Endothelial cell of umbilical vein (primary cell): ENCODE data around the gene PCDHGA1. TPM values are rescaled to one million over a fixed set of nuclear protein-coding genes. Genes with fewer than 3 reads are reported as not detected.

Experiments
- BruUV-seq: library from RNA; stranded (reverse); fragments of 400-500 nt; replicated peaks from 2 replicates; lab custom pipeline; 2021; lab: Mats Ljungman, UMichigan
- CTCF ChIA-PET: fragments of 300-600, 350-600 bp; sonication (Branson Sonifier 250); formaldehyde crosslinking; loops from one replicate; lab custom pipeline; 2021; ENCODE audit warnings: antibody characterized with exemption, inconsistent platforms; lab: Charles Lee
- POLR2A ChIA-PET: fragments of 300-600, 350-600 bp; sonication (Branson Sonifier 250); formaldehyde crosslinking; loops from one replicate; lab custom pipeline; 2021; ENCODE audit warnings: antibody characterized with exemption, inconsistent platforms; lab: Charles Lee
- DNase-seq: peaks from one replicate; pipeline ENCODE4 v3.0.0-alpha.2; 2011; ENCODE audit warnings: low read depth, low spot score
- FAIRE-seq: peaks from 2 replicates; lab custom pipeline; 2011; peaks lifted over from hg19 to GRCh38; lab: Jason Lieb, UNC
- H2AFZ ChIP-seq: 2 replicates; pipeline ENCODE4 v1.6.0; 2012; ENCODE audit warnings: low read depth, low read length, control low read depth, inconsistent platforms
- H3K27ac ChIP-seq: 2 replicates; pipeline ENCODE4 v1.5.1; 2011; ENCODE audit warnings: low read depth, mild to moderate bottlenecking, control low read depth, low read length, moderate library complexity; ENCODE audit not compliant: insufficient read depth
- H3K27me3 ChIP-seq, 2 experiments: 2 replicates each; pipeline versions ENCODE4 v1.6.0 to v1.6.1; 2011; ENCODE audit warnings: low read length in 2 of 2, mixed read lengths in 1 of 2; ENCODE audit not compliant: control insufficient read depth in 2 of 2, insufficient read depth in 2 of 2
- H3K36me3 ChIP-seq, 2 experiments: 2 replicates in 1 of 2; 3 replicates in 1 of 2; pipeline ENCODE4 v1.5.1; 2011; ENCODE audit warnings: low read length in 2 of 2, mild to moderate bottlenecking in 1 of 2, moderate library complexity in 1 of 2; ENCODE audit not compliant: control insufficient read depth in 2 of 2, insufficient read depth in 2 of 2; ENCODE audit errors: extremely low read depth in 1 of 2
- H3K4me1 ChIP-seq: 3 replicates; pipeline ENCODE4 v1.5.1; 2011; ENCODE audit warnings: mild to moderate bottlenecking, low read length; ENCODE audit not compliant: control insufficient read depth, insufficient read depth; ENCODE audit errors: extremely low read depth
- H3K4me2 ChIP-seq: 2 replicates; pipeline ENCODE4 v1.6.1; 2011; ENCODE audit warnings: low read length, control low read depth, mixed read lengths; ENCODE audit not compliant: insufficient read depth
- H3K4me3 ChIP-seq, 3 experiments: fragments of 200-600 bp in 1 of 3; sonication (generic), shearing (Covaris generic) in 1 of 3; replicated peaks in 1 of 3; 2 replicates each; pipeline ENCODE4 v1.5.1; 2011 to 2016; ENCODE audit warnings: control low read depth in 3 of 3, low read length in 3 of 3, mild to moderate bottlenecking in 2 of 3, inconsistent platforms in 1 of 3, low read depth in 1 of 3, moderate library complexity in 1 of 3; ENCODE audit not compliant: insufficient read depth in 1 of 3
- H3K79me2 ChIP-seq: 2 replicates; pipeline ENCODE4 v1.6.0; 2012; ENCODE audit warnings: low read length, inconsistent platforms; ENCODE audit not compliant: control insufficient read depth, insufficient read depth
- H3K9ac ChIP-seq: replicated peaks from 2 replicates; pipeline ENCODE3; 2011; ENCODE audit warnings: low read length, control low read depth; ENCODE audit not compliant: insufficient read depth; ENCODE audit errors: extremely low read depth
- H3K9me1 ChIP-seq: replicated peaks from 3 replicates; pipeline ENCODE4 v1.6.0; 2011; ENCODE audit warnings: mild to moderate bottlenecking, low read length; ENCODE audit not compliant: control insufficient read depth, insufficient read depth; ENCODE audit errors: extremely low read depth
- H3K9me3 ChIP-seq: replicated peaks from 2 replicates; pipeline ENCODE4 v1.5.1; 2012; ENCODE audit warnings: low read length, inconsistent platforms; ENCODE audit not compliant: control insufficient read depth, insufficient read depth
- H4K20me1 ChIP-seq: replicated peaks from 2 replicates; pipeline ENCODE3; 2011; ENCODE audit warnings: mild to moderate bottlenecking, low read length; ENCODE audit not compliant: control insufficient read depth, insufficient read depth; ENCODE audit errors: extremely low read depth
- CTCF ChIP-seq, 2 donors: IDR thresholded peaks; 1 replicate in 1 of 2; 2 replicates in 1 of 2; pipeline ENCODE4 v1.5.1; 2011; ENCODE audit warnings: low read length in 2 of 2, mild to moderate bottlenecking in 2 of 2, moderate library complexity in 2 of 2, control low read depth in 1 of 2, inconsistent platforms in 1 of 2, low read depth in 1 of 2; ENCODE audit not compliant: insufficient read depth in 1 of 2; ENCODE audit errors: extremely low read depth in 1 of 2
- EZH2 ChIP-seq: IDR thresholded peaks from 2 replicates; pipeline ENCODE4 v1.6.1; 2012; ENCODE audit warnings: borderline replicate concordance, low read depth, mild to moderate bottlenecking, moderate library complexity, low read length, inconsistent platforms; ENCODE audit not compliant: severe bottlenecking
- FOS ChIP-seq: IDR thresholded peaks from 2 replicates; pipeline ENCODE4 v1.6.1; 2011; ENCODE audit warnings: mild to moderate bottlenecking, low read length, moderate library complexity, borderline replicate concordance; ENCODE audit not compliant: insufficient read depth
- GATA2 ChIP-seq: IDR thresholded peaks from 2 replicates; pipeline ENCODE4 v1.7.0; 2011; ENCODE audit warnings: low read depth, mild to moderate bottlenecking, moderate library complexity, mixed read lengths, low read length; ENCODE audit not compliant: insufficient read length, insufficient read depth
- JUN ChIP-seq: IDR thresholded peaks from 2 replicates; pipeline ENCODE4 v1.6.1; 2011; ENCODE audit warnings: borderline replicate concordance, low read depth; ENCODE audit not compliant: insufficient read length, insufficient read depth
- dilution Hi-C: fragments of 300-500 bp; cut with MboI; formaldehyde crosslinking; loops from one replicate; pipeline ENCODE4 v1.15.0; 2019; ENCODE audit warnings: low sequenced_read_pairs; ENCODE audit not compliant: extremely low pct_ligation_motif_present
- intact Hi-C: fragments of 100-400 bp; cut with micrococcal nuclease; formaldehyde crosslinking; loops from one replicate; pipeline ENCODE4 v1.10.0; 2022
- polyA plus RNA-seq, 4 experiments: library from polyadenylated mRNA; depleted of rRNA in 3 of 4; stranded (reverse) in 3 of 4; unstranded in 1 of 4; fragments of >200 nt; gene quantifications; 2 replicates each; pipeline versions ENCODE4 v1.2.1 to v1.2.3, GENCODE V29; 2011 to 2012; ENCODE audit warnings: missing spikeins in 1 of 4
- total RNA-seq: library from RNA; stranded (reverse); gene quantifications from 2 replicates; pipeline ENCODE4 v1.2.3, GENCODE V29; 2021

The PCDHGA1 gene
- total and polyA plus RNA-seq, 2 donors (not counting 3 experiments of a cell fraction or from before 2014, with no cell fraction given) = 0.22 to 0.44 TPM

GRCh38 chr5:141419074-141419880 lies 89.0 kb downstream of the PCDHGA1 start:
- peaks cover 15% of the 10 kb centered on the region for H3K4me1 ChIP-seq
- H3K9me1 ChIP-seq = no peaks in the 10 kb centered on the region
- POLR2A ChIA-PET = interaction anchor here (1.0 kb wide), 1 partner anchor 143 kb away, joined by 3 read pairs; no protein-coding TSS in a partner anchor
- no peak overlapping the region for H3K4me2 ChIP-seq
- no peaks in the 10 kb centered on the region for H3K79me2 ChIP-seq
- H3K36me3 ChIP-seq = no peaks in the 10 kb centered on the region
- H3K9ac ChIP-seq = no peak overlapping the region
- no peaks in the 10 kb centered on the region for H4K20me1 ChIP-seq
- BruUV-seq = no TSS peak
- intact Hi-C loops (no loop called here), dilution Hi-C loops (no loop called here)
- no peak for DNase-seq
- peaks cover 47 to 85% of the 10 kb centered on the region in 2 experiments for H3K27me3 ChIP-seq
- H3K27ac ChIP-seq = no peak overlapping the region
- H3K9me3 ChIP-seq = peaks cover 8% of the 10 kb centered on the region
- no peak for FAIRE-seq
- H3K4me3 ChIP-seq = no peak overlapping the region
- no peak overlapping the region for H2AFZ ChIP-seq
- CTCF ChIA-PET = interaction anchor here (1.1 to 11.3 kb wide), 8 partner anchors 11 to 149 kb away, joined by 3 to 335 read pairs (median 22); partner anchors contain the start of genes PCDHGA12 and PCDHGB6
- TF ChIP-seq GATA2 (no peak), EZH2 (peak; percentile 93)

GRCh38 chr5:141420855-141421488 lies 90.7 kb downstream of the PCDHGA1 start, which contains the start of gene PCDHGA11:
TSS of gene PCDHGA11 (plus strand) at chr5:141421051. CDS start at chr5:141421228, 177 bp downstream.
- Histone ChIP-seq H3K9me3 (peaks cover 8% of the 10 kb centered on the region), H3K4me1 (peaks cover 15% of the 10 kb centered on the region), H3K79me2 (no peaks in the 10 kb centered on the region), H4K20me1 (no peaks in the 10 kb centered on the region), H3K4me3 (peak within 1 kb of the TSS; percentile 39 to 83 (median 66)), H2AFZ (peak within 1 kb of the TSS; percentile 84), H3K36me3 (no peaks in the 10 kb centered on the region), H3K9ac (peak within 1 kb of the TSS; percentile 60), H3K27ac (no peak within 1 kb of the TSS), H3K9me1 (no peaks in the 10 kb centered on the region), H3K4me2 (peak within 1 kb of the TSS; percentile 90), H3K27me3 (peaks cover 40 to 84% of the 10 kb centered on the region in 2 experiments)
- intact Hi-C loops (loop anchor here (1.0 to 5.0 kb wide), 4 partner anchors 9 to 103 kb away; partner anchors contain the start of genes PCDHGA12, PCDHGA6 and PCDHGB3), dilution Hi-C loops (no loop called here)
- ChIA-PET POLR2A (interaction anchor here (1.9 to 2.2 kb wide), 2 partner anchors 9 to 137 kb away, joined by 8 read pairs; partner anchors contain the start of gene PCDHGA12), CTCF (interaction anchor here (0.6 to 11.3 kb wide), 40 partner anchors 8 to 212 kb away, joined by 3 to 335 read pairs (median 6); partner anchors contain the start of genes DIAPH1, PCDHB12, PCDHGA1 and PCDHGA10)
- TSS peak; percentile 41 for BruUV-seq
- FAIRE-seq (peak; percentile 71), DNase-seq (peak; percentile 78)
- TF ChIP-seq CTCF (IDR thresholded peaks at IDR 0.05; ENCODE audit: extremely low read depth in 1 of 2, insufficient read depth in 1 of 2, low read depth in 1 of 2, low read length in 2 of 2) (peak; percentile 53 to 71), JUN (no peak), FOS (no peak)
